Mesenteric fat pad (tissue), 1 donor: ENCODE results near the gene RGMB. TPM values are rescaled to one million over a fixed set of nuclear protein-coding genes. Genes with fewer than 3 reads are reported as not detected.

ENCODE experiments used
- DNase-seq: peaks from one replicate; pipeline ENCODE4 v3.0.0-alpha.2; 2020; ENCODE audit warnings: low spot score
- total RNA-seq: library from RNA; stranded (reverse); fragmentation: NEBNext Ultra II Directional; extraction: Animal tissue kit (Norgen Biotek cat#: 25700); gene quantifications from one replicate; pipeline ENCODE4 v1.2.1, GENCODE V29; 2021
- donor health status: DM: yes; HTN: yes; CAD: no.

RGMB gene
- total RNA-seq, 1 donor from 2014 or later = 11.3 TPM

DNA sequence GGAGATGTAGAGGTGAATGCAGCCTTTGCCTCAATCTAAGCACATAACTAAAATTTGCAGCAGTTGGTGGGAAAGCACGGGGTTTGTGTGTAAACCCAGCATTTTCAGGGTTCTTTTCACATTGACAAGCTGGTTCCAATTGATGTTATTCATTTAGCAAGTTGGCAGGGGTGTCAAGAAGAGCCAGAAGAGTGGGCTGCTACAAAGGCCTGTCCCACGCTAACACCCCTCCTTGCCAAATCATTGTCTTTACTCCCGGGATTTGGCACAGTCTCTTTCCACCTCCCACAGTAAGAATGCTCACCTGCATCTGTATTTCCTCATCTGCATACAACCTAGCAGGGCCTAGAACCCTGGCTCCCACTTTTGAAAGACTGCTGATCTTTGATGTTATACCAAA is 11.8 kb downstream of the RGMB start:
- DNase-seq = no peak

DNA sequence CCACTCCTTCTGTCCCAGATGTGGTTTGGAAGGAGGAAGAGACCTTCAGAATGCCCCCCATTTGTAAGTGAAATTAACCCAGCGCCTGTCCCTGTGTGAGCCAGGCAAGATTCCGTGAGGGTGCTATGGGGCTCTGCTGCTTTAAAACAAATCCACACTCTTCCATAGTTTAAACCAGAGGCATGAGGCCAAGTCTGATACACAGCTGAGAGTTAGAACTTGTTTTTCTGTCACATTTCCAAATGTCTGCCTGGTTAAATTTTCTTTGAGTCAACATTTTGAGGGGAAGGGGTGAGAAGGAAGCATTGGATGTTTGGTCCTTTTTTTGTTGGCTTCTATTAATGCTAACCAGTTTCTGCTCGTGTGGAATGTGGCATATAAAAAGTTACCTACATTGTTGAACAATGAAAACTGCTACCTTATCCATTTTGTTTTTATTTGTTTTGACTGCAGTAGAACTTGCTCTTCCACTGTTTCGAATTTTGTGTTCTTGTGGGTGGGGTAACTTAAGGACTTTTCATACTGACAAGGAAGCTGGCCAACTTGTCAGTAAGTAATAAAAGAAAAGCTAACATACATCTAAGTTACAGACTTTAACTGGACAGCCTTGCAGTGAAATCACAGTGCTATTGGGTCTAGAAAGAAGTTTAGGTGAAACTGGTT is 12.9 kb downstream of the RGMB start:
- no peak for DNase-seq

- no peak for DNase-seq
Measured at GRCh38 chr5:98787131-98787719, 13.8 kb downstream of the RGMB start.

GRCh38 chr5:98789029-98789428 is 15.6 kb downstream of the RGMB start:
- no peak for DNase-seq

DNA sequence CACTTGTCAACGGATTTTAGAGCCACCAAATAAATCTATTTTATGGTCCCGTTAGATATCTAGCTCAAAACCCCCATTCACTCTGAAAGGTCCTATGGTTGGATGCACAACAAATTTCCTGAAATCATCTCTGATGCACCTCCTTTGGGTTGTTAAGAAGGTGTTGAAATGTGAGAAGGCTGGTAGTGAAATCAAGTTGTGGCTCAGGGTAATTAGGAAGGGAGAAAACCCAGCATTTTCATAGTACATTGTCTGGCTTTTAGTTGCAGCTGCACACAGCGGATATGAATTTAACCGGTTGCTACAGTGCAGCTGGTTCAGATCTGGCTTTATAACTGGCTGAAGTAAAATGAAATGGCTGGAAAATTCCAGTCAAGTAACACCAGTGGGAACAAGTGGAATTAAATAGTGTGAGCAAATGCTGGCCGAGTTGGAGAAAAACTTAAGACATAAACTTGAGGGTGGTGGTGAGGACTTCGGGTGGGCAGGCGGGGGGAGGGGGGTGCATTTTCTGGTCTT is 17.6 kb downstream of the RGMB start:
- DNase-seq = no peak

DNA sequence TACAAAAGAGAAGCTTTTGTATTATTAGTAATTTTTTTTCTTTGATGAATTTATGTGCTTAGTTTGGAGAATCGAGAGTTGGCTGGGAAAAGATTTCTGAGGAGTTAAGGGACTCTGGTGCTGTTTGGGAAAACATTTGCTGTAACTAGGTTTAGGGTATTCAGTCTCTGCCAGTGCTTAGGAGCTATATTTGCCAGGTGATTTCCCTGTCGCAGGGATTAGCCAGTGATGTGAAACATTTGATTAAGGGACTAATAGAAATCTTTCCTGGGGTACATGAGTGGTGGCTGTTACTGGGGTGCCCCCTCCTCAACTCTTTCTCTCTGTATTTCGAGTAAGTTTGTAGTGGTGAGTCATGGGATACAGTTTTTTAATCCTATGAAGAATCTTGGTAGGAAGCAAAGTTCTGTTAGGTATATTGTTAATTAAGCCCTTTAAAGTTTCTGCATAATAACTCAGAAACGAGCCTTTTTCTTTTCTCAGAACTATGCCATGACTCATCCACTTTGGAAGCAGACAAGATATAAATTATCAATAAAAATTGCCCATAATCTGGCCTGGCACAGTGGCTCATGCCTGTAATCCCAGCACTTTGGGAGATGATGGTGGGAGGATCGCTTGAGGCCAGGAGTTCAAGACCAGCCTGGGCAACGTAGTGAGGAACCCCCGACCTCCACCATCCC is 18.6 kb downstream of the RGMB start:
- DNase-seq = no peak

DNA sequence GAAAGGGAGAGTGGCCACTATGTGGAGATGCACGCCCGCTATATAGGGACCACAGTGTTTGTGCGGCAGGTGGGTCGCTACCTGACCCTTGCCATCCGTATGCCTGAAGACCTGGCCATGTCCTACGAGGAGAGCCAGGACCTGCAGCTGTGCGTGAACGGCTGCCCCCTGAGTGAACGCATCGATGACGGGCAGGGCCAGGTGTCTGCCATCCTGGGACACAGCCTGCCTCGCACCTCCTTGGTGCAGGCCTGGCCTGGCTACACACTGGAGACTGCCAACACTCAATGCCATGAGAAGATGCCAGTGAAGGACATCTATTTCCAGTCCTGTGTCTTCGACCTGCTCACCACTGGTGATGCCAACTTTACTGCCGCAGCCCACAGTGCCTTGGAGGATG is 19.8 kb downstream of the RGMB start:
- no peak for DNase-seq

GRCh38 chr5:98794001-98794400 is 20.5 kb downstream of the RGMB start:
- DNase-seq = no peak

DNA sequence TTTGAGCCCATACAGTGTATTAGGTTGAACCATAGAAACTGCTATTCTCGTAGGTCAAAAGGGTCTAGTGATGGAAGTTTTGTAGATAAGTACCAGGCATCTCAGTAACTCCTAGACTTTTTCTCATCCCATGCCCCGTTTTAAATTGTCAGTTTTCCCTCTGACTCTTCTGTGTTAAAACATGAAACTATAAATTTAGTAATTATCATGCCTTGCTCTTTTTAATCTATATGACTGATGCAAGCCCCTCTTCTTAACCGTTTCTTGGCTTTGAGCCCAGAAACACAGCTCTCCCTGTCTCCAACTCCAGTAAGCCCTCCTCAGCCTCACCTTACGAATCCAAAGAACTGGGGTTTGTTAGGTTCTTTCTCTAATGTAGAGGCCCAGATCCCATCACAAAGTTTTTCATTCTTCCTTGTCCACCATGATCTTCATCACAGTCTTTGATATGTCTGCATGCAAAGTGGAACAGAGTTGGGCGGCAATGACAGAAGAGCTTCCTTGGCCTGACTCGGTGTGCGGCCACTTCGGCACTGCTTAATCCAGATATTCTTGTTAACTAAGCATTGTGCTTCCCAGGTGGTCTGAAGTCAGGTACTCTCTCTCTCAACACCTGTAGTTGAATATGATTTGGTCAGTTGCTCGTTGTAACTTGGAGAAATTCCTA is 21.1 kb downstream of the RGMB start:
- no peak for DNase-seq

GRCh38 chr5:98795243-98795642 is 21.8 kb downstream of the RGMB start:
- DNase-seq = no peak

GRCh38 chr5:98796197-98796972 is 22.9 kb downstream of the RGMB start:
- DNase-seq = no peak

DNA sequence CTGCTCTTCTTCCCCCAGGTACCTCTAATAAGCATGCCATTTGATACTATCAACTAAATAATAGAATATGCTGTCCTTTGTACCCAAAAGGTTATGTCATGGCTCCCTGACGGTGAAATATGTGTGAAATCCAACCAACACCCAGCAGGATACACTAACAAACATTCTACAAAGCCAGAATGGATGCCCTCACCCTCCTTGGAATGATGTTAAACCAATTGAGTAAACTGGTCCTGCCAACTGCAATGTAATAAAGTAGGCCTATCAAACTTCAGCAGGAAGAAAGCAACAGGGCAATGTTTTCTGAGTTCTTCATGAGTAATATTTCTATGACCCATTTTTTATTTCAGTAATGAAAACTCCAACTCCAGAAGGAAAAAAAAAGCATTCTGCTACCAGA is 24.9 kb downstream of the RGMB start:
- no peak for DNase-seq

DNA sequence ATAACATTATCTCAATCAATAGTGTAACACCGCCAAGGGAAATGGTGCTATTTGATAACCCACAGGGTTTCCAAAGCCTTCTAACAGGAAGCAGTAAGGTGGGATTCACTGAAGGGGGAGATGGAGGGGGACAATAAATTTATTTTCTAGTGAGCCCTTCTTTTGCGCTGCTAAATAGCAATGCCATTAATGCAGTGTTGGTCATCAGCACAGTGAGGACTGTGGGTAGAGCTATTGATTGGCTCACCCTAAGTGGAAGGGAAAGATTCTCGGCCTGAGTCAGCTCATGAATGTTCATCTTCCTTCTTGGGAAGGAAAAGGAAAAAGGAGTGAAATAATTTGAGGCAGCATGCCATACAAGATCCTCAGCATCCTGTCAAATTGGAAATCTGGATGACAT is 25.4 kb downstream of the RGMB start:
- no peak for DNase-seq

- DNase-seq = no peak
Measured at GRCh38 chr5:98804066-98804465, 30.6 kb downstream of the RGMB start.

- no peak for DNase-seq
Measured at GRCh38 chr5:98805070-98805469, 31.6 kb downstream of the RGMB start.

GRCh38 chr5:98807806-98808205 is 34.3 kb downstream of the RGMB start:
- DNase-seq = no peak

DNA sequence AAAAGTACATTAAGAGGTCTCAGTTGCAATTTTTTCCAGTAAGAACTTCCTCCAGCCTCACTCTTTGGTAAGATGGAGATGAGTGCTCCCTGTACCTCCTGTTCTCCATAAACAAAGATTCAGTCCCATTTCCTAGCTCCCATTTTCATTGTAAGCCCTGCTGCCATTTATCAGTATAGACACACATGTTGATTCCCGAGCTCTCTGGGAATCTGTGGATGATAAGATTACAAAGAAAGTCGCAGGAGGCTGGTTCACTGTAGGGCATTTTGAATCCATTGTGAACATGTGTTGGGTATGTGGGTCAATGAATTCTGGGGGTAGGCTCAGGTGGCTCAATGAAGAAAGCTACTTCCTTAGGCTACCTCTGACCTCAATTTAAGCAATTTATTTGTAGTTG is 36.7 kb downstream of the RGMB start:
- DNase-seq = no peak

GRCh38 chr5:98813755-98814154 is 40.3 kb downstream of the RGMB start:
- DNase-seq = no peak

GRCh38 chr5:98816582-98817222 is 43.2 kb downstream of the RGMB start:
- DNase-seq = no peak

DNA sequence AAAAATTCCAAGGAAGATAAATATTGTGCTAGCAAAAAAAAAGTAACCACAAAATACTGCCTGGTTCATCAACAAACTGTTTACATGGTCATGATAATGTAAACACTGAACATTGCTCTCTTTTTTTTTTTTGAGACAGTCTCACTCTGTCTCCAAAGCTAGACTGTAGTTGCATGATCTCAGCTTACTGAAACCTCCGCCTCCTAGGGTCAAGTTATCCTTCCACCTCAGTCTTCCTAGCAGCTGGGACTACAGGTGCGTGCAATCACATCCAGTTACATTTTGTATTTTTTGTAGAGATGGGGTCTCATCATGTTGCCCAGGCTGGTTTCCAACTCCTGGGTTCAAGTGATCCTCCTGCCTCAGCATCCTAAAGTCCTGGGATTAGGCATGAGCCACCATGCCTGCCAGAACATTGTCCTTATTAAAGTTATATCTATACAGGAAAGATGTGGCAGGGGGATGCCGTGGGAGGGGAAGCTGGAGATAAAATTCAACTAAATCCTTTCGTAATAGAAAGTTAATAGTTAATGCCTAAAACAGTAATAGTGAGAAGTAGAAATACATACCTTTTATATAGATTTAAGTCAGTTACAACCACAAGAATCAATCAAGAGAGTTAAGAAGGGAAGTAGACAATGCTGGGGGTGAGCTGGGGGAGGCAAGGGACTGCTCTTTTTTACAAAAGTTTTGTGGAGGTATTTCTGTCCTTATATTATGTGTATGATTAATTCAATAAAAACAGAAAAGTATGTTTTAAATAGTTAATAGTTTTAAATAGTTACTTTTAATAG is 52.3 kb downstream of the RGMB start:
- no peak for DNase-seq
